IPS-20b (cell line): ENCODE measurements around the gene TANGO2.
"Not testable (repeated sequence)": the region's sequence is repeated elsewhere in the genome, so short reads cannot be mapped to it uniquely, and the experiment has no call there.

Experiments used
- H3K27ac ChIP-seq: one replicate; pipeline ENCODE4 v1.5.1; 2013; ENCODE audit warnings: low read length
- H3K27me3 ChIP-seq: 2 replicates; pipeline ENCODE4 v1.6.1; 2013; ENCODE audit warnings: mild to moderate bottlenecking, low read length, inconsistent platforms; ENCODE audit not compliant: insufficient read depth
- H3K36me3 ChIP-seq: 2 replicates; pipeline ENCODE4 v1.6.1; 2013; ENCODE audit warnings: low read depth, mild to moderate bottlenecking, inconsistent platforms, low read length, moderate library complexity; ENCODE audit not compliant: insufficient read depth
- H3K4me1 ChIP-seq: 2 replicates; pipeline ENCODE4 v1.6.1; 2013; ENCODE audit warnings: mild to moderate bottlenecking, control low read depth, inconsistent platforms, low read length, moderate library complexity; ENCODE audit not compliant: insufficient read depth
- H3K4me3 ChIP-seq: 2 replicates; pipeline ENCODE4 v1.5.1; 2013; ENCODE audit warnings: mild to moderate bottlenecking, low read length, inconsistent platforms
- H3K9ac ChIP-seq: 2 replicates; pipeline ENCODE4 v1.6.1; 2013; ENCODE audit warnings: low read depth, mild to moderate bottlenecking, inconsistent platforms, low read length, moderate library complexity
- H3K9me3 ChIP-seq: 2 replicates; pipeline ENCODE4 v1.6.1; 2013; ENCODE audit warnings: mild to moderate bottlenecking, low read depth, low read length, inconsistent platforms; ENCODE audit not compliant: insufficient read depth

TANGO2 gene

GRCh38 chr22:20062043-20062765 lies 41.3 kb downstream of the TANGO2 start:
- Histone ChIP-seq H3K9me3 (no peaks in the 10 kb centered on the region), H3K27me3 (no peaks in the 10 kb centered on the region), H3K9ac (no peak overlapping the region), H3K4me1 (no peaks in the 10 kb centered on the region), H3K27ac (no peak overlapping the region), H3K4me3 (no peak overlapping the region), H3K36me3 (no peaks in the 10 kb centered on the region; the same call in 1 of the 2 replicates)

GRCh38 chr22:20062766-20063083 lies 41.8 kb downstream of the TANGO2 start:
- Histone ChIP-seq H3K9ac (no peak overlapping the region), H3K4me1 (no peaks in the 10 kb centered on the region), H3K27ac (no peak overlapping the region), H3K27me3 (no peaks in the 10 kb centered on the region), H3K9me3 (no peaks in the 10 kb centered on the region), H3K4me3 (no peak overlapping the region), H3K36me3 (no peaks in the 10 kb centered on the region; the same call in 1 of the 2 replicates)

DNA sequence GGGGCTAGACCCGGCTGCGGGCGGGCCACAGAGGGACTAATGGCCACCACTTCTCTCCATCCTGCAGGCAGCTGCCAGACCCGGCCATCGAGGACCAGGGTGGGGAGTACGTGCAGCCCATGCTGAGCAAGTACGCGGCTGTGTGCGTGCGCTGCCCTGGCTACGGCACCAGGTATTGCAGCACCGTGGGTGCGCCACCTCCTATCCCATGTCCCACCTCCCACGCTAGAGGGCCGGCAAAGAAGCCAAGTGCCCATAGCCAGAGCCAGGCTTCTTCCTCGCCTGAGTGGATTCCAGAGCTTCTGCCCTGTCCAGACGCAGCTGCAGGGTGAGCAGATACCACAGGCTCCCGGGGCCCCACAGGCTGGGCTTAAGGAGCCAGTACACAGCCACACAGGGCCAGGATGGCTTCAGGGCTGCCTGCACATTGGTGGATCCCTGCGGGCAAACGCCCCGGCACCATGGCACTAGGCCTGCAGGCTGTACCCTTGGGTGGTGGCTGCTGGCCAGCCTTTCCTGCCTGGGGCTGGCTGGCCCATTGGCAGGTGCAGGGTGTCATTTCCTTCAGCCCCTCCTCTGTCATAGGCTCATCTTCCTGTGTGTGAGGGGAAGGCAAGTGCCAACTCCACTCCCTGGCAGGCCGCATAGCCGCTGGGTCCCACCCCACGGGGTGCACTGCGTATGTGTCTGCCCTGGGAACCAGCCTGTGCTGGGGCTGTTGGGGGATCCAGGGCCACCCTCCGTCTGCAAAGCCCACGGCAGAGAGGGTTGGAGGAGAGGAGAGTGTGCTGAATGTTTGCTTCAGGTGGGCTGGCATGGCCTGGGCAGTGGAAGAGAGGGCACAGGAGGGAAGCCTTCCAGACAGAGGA lies 42.6 kb downstream of the TANGO2 start:
- Histone ChIP-seq H3K36me3 (no peaks in the 10 kb centered on the region; the same call in 1 of the 2 replicates), H3K4me1 (no peaks in the 10 kb centered on the region), H3K9ac (no peak overlapping the region), H3K9me3 (no peaks in the 10 kb centered on the region), H3K27me3 (no peaks in the 10 kb centered on the region), H3K4me3 (no peak overlapping the region), H3K27ac (no peak overlapping the region)

- H3K27ac ChIP-seq: no peak overlapping the region
- H3K9ac ChIP-seq: no peak overlapping the region
- no peaks in the 10 kb centered on the region for H3K9me3 ChIP-seq
- H3K36me3 ChIP-seq: no peaks in the 10 kb centered on the region; the same call in 1 of the 2 replicates
- H3K4me1 ChIP-seq: no peaks in the 10 kb centered on the region
- no peak overlapping the region for H3K4me3 ChIP-seq
- H3K27me3 ChIP-seq: peaks cover 3% of the 10 kb centered on the region; the same call in 1 of the 2 replicates
Measured at GRCh38 chr22:20064140-20064480, 43.2 kb downstream of the TANGO2 start.

DNA sequence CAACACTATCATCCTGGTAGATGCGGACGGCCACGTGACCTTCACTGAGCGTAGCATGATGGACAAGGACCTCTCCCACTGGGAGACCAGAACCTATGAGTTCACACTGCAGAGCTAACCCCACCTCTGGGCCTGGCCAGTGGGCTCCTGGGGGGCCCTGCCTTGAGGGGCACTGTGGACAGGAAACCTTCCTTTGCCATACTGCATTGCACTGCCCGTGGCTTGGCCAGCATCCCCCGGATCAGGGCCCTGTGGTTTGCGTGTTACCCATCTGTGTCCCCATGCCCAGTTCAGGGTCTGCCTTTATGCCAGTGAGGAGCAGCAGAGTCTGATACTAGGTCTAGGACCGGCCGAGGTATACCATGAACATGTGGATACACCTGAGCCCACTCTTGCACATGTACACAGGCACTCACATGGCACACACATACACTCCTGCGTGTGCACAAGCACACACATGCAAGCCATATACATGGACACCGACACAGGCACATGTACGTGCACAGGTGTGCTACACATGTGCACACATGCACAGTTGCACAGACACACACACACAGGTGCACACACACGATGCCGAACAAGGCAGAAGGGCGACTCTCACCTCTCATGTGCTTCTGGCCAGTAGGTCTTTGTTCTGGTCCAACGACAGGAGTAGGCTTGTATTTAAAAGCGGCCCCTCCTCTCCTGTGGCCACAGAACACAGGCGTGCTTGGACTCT lies 43.8 kb downstream of the TANGO2 start:
- no peak overlapping the region for H3K27ac ChIP-seq
- peaks cover 8% of the 10 kb centered on the region for H3K27me3 ChIP-seq
- no peak overlapping the region for H3K9ac ChIP-seq
- H3K9me3 ChIP-seq: no peaks in the 10 kb centered on the region
- H3K4me1 ChIP-seq: no peaks in the 10 kb centered on the region
- no peaks in the 10 kb centered on the region; the same call in 1 of the 2 replicates for H3K36me3 ChIP-seq
- H3K4me3 ChIP-seq: no peak overlapping the region

DNA sequence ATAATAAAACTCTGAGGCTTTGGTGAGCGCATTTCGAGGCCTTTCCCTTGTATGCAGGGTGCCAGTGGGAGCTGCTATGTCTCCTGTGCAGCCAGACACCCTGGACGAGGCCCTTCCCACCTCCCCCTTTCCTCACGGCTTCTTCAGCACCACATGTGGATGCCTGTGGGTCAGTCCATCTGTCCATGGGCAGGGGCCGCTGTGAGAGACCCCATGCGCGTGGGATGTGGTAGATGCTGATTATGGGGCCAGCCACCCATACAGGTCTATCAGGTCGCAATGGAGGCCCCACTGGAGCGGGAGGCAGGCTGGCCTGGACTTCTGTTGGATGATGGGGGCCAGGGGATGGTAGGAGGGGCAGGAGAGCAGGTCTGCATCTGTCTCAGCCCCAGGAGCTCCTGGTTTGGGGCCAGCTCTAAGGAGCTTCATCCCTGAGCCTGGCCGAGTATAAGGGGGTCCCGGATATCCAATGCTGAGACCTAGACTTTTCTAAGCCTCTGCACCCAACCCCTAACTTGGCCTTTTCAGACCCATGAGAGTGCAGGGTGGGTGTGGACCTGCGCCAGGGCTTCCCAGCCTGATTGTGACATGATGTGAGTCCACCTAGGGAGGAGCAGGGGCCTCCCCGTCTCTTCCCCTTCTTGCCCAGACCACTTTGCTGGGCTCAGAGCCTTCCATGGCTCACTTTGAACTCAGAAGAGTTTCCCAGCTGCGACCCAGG lies 45.1 kb downstream of the TANGO2 start:
- Histone ChIP-seq H3K4me3 (no peak overlapping the region), H3K36me3 (no peaks in the 10 kb centered on the region; the same call in 1 of the 2 replicates), H3K9me3 (no peaks in the 10 kb centered on the region), H3K27ac (no peak overlapping the region), H3K4me1 (no peaks in the 10 kb centered on the region), H3K9ac (no peak overlapping the region), H3K27me3 (peaks cover 14% of the 10 kb centered on the region)

DNA sequence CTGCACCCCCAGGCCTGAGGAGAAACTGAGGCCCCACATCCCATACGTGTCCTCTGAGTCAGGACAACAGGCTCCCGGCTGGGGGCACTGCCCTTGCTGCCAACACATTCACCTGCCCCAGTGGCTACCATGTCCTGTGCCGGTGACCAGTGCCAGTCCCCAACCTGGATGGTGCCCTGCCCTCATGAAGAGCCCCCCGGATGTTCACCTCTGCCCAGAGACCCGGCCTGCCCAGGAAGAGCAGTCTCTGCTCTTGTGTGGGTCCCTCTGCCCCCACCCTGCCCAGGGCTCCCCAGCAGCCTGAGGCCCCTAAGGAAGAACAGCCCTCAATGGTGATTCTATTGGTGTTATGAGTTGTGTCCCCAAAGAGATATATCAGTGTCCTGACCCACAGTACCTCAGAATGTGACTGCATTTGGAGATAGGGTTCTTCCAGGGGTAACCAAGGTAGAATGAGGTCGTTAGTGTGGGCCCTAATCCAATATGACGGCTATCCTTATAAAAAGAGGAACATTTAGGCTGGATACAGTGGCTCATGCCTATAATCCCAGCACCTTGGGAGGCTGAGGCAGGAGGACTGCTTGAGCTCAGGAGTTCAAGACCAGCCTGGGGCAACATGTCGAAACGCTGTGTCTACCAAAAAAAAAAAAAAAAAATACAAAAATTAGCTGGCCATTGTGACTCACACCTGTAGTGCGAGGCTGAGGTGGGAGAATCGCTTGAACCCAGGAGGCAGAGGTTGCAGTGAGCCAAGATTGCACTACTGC lies 45.9 kb downstream of the TANGO2 start:
- Histone ChIP-seq H3K4me1 (no peaks in the 10 kb centered on the region), H3K36me3 (no peaks in the 10 kb centered on the region; the same call in 1 of the 2 replicates), H3K27me3 (peaks cover 16% of the 10 kb centered on the region), H3K9me3 (no peaks in the 10 kb centered on the region), H3K27ac (no peak overlapping the region), H3K4me3 (no peak overlapping the region), H3K9ac (no peak overlapping the region)

DNA sequence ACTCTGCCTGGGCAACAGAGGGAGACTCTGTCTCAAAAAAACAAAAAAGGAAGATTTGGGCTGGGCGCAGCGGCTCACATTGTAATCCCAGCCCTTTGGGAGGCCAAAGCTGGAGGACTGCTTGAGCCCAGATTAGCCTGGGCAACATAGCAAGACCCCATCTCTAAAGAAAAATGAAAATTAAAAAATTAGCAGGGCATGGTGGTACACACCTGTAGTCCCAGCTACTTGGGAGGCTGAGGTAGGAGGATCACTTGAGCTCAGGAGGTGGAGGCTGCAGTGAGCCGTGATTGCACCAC lies 46.4 kb downstream of the TANGO2 start:
- not testable (repeated sequence) for H3K9me3 ChIP-seq, H3K4me1 ChIP-seq, H3K4me3 ChIP-seq

DNA sequence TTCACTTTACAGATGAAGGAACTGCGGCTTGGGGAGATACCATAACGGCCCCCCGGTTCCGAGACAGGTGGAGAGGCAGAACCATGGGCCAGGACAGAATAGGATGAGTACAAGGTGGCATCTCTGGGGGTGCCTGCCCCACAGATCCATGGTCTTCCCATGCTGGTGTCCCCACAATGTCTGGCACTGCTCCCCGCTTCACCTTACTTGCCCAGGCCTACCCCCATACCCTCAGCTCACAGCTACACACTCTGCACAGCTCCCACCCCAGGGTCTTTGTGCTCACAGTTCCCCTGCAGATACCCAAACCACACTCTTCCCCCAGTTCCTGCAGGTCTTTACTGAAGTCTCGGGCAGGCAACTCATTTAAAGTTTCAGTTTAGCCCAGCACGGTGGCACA lies 47.7 kb downstream of the TANGO2 start:
- Histone ChIP-seq H3K9ac (no peak overlapping the region), H3K36me3 (no peaks in the 10 kb centered on the region; the same call in 1 of the 2 replicates), H3K9me3 (no peaks in the 10 kb centered on the region), H3K4me3 (no peak overlapping the region), H3K27ac (no peak overlapping the region), H3K27me3 (peaks cover 22% of the 10 kb centered on the region), H3K4me1 (no peaks in the 10 kb centered on the region)

More for the DNA sequence above, 46.4 kb downstream of the TANGO2 start:
- H3K27me3 ChIP-seq: peaks cover 21% of the 10 kb centered on the region
- not testable (repeated sequence) for H3K9ac ChIP-seq, H3K27ac ChIP-seq, H3K36me3 ChIP-seq

GRCh38 chr22:20069331-20070042 lies 48.6 kb downstream of the TANGO2 start:
- no peak overlapping the region for H3K4me3 ChIP-seq
- no peaks in the 10 kb centered on the region for H3K4me1 ChIP-seq
- no peak overlapping the region for H3K9ac ChIP-seq
- H3K27ac ChIP-seq: no peak overlapping the region
- H3K9me3 ChIP-seq: no peaks in the 10 kb centered on the region
- H3K36me3 ChIP-seq: no peaks in the 10 kb centered on the region; the same call in 1 of the 2 replicates
- H3K27me3 ChIP-seq: peaks cover 22% of the 10 kb centered on the region
